Large intestine (tissue), 3 donors: Measurements from ENCODE around the gene SGCG. TPM values are rescaled to one million over a fixed set of nuclear protein-coding genes. Genes with fewer than 3 reads are reported as not detected.

Experiments
- DNase-seq, 2 donors: peaks; one replicate each; pipeline versions ENCODE4 v3.0.0 to v3.0.0-alpha.2; 2013
- H3K27ac ChIP-seq: one replicate; pipeline ENCODE4 v1.5.1; 2013; ENCODE audit warnings: low read length
- H3K27me3 ChIP-seq: 2 replicates; pipeline ENCODE4 v1.6.1; 2013; ENCODE audit warnings: low read length; ENCODE audit not compliant: control insufficient read depth, insufficient read depth
- H3K36me3 ChIP-seq: 2 replicates; pipeline ENCODE4 v1.6.1; 2013; ENCODE audit warnings: low read length; ENCODE audit not compliant: control insufficient read depth, insufficient read depth
- H3K4me1 ChIP-seq: one replicate; pipeline ENCODE4 v1.6.1; 2013; ENCODE audit warnings: low read length; ENCODE audit not compliant: control insufficient read depth, insufficient read depth
- H3K4me3 ChIP-seq: one replicate; pipeline ENCODE4 v1.5.1; 2013; ENCODE audit warnings: low read length
- H3K9me3 ChIP-seq: one replicate; pipeline ENCODE4 v1.6.1; 2013; ENCODE audit warnings: mild to moderate bottlenecking, low read depth, low read length, moderate library complexity; ENCODE audit not compliant: control insufficient read depth
- WGBS: methylation state at CpG from one replicate; pipeline ENCODE4 v1.1.5; 2013; ENCODE audit warnings: low lambda C conversion rate; ENCODE audit not compliant: insufficient coverage; 5-methylcytosine and 5-hydroxymethylcytosine counted together
- polyA plus RNA-seq: library from polyadenylated mRNA; unstranded; fragments of 120-200 nt; gene quantifications from one replicate; pipeline ENCODE4 v1.2.1, GENCODE V29; 2013

SGCG gene
- polyA plus RNA-seq, 1 donor: 0.79 TPM

- no peak overlapping the region for H3K27ac ChIP-seq
- WGBS: no CpG with 5 or more reads among the region's 25 CpGs
- H3K9me3 ChIP-seq: no peaks in the 10 kb centered on the region
- H3K4me1 ChIP-seq: no peaks in the 10 kb centered on the region
- H3K36me3 ChIP-seq: no peaks in the 10 kb centered on the region
- peak in 1 of 2 donors; percentile 32 for DNase-seq
- H3K27me3 ChIP-seq: peaks cover 27% of the 10 kb centered on the region
- H3K4me3 ChIP-seq: peak overlapping the region; percentile 0
Observed at GRCh38 chr13:23159205-23159759, 21.5 kb upstream of the SGCG start.

DNA sequence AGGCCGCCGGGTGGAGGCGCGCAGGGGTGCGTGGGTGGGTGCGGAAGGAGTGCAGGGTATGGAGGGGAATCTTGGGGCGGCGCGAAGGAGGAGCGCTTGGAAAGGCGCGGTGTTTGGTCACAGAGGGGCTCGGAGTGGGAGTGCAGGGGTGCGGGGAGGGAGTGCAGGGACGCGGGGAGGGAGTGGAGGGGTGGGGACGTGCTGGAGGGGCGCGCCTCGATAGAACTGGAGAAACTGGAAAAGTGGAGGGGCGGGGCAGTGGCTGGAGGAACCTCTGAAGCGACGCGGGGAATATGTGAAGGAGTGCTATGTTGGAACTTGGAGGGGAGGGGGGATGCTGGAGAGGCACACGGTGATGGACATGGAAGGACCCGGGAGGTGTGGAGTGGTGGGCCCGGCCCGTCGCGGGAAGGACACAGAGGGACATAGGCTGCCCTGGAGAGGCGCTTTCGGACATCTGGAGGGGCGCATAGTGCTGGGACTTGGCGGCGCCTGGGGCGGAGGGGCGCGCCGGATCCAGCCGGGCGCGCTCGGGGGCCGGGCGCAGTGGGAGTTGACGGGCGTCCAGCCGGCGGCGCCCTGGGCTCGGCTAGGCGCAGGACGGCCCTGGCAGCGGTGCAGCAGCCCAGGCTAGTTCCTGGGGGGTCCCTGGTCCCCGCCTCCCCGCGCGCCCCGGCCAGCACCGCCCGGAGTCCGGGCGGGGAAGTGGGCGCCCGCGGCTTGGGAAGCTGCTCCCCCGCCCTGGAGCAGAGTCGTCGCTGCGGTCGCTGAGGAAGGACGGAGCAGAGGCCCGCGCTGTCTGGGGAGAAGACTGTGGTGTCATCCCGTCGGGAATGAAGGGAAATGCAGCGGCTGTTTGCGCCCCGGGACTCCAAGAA lies 20.8 kb upstream of the SGCG start:
- Histone ChIP-seq H3K4me3 (peak overlapping the region; percentile 0), H3K27me3 (peaks cover 27% of the 10 kb centered on the region), H3K4me1 (no peaks in the 10 kb centered on the region), H3K27ac (no peak overlapping the region), H3K36me3 (no peaks in the 10 kb centered on the region), H3K9me3 (no peaks in the 10 kb centered on the region)
- WGBS: no CpG with 5 or more reads among the region's 79 CpGs
- peak in 1 of 2 donors; percentile 20 for DNase-seq

DNA sequence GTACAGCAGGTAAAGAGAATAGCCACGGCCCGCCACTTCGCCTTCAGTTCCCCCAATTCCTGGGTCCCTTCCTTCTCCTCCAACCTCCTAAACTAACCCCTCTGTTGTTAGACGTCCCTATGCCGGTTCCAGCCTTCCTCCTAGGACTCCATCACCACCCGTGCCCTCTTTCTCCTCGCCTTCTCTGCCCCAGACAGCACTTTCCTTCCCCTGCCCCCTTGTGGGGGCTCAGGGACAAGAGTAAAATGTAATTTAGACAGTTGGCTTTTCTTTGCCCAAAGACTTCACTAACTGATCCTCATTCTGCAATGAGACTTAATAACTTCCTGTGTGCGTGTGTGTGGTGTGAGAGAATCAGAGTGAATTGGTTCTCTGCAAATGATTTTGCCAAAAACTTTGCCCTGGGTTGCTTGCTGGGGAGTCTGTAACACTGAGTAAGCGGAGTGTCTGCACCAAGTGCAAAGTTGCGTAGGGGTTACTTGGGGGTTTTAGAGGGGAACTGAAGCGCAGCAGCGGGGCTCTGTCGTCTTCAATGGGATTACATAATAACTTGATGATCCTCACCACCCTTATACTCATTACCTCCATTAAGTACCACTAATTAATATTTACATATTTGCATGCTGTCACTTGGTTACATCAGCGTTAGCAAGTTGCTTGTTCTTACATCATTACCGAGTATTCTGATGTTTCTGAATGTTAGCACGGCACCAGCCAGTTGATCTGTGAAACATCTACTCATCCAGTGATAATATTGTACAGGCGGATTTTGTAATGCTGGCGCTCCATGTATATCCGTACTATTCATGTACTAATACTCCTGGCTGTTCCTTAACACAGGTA lies 19.9 kb upstream of the SGCG start:
- no peaks in the 10 kb centered on the region for H3K36me3 ChIP-seq
- H3K27ac ChIP-seq: no peak overlapping the region
- no peaks in the 10 kb centered on the region for H3K9me3 ChIP-seq
- whole genome bisulfite sequencing: no CpG with 5 or more reads among the region's 19 CpGs
- DNase-seq: no peak
- H3K4me1 ChIP-seq: no peaks in the 10 kb centered on the region
- H3K27me3 ChIP-seq: peaks cover 27% of the 10 kb centered on the region
- no peak overlapping the region for H3K4me3 ChIP-seq

DNA sequence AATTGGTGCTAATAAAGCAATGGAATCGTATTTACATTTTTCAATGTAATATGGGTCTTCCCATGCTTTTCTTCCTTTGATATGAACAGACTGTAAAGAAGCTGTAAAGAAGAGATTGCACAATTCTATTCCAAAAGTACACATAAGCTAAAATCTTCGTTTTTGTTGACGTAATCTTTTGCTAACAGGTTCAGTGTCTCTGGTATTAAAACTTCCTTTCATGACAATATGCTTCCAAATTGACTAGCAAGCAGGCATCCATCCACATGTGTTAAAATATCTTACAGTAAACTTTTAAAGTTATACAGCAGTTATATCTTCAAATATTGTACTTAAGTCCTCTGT lies 19.3 kb upstream of the SGCG start:
- no peak for DNase-seq
- no peak overlapping the region for H3K27ac ChIP-seq
- H3K27me3 ChIP-seq: peaks cover 27% of the 10 kb centered on the region
- H3K4me3 ChIP-seq: no peak overlapping the region
- H3K4me1 ChIP-seq: no peaks in the 10 kb centered on the region
- no peaks in the 10 kb centered on the region for H3K9me3 ChIP-seq
- H3K36me3 ChIP-seq: no peaks in the 10 kb centered on the region
- 80% methylated on average over 1 of the region's 3 CpGs for WGBS

GRCh38 chr13:23175920-23176319 lies 4.9 kb upstream of the SGCG start:
- no CpG with 5 or more reads among the region's 1 CpG for WGBS

GRCh38 chr13:23182142-23182541 lies 1.4 kb downstream of the SGCG start:
- Histone ChIP-seq H3K27me3 (no peaks in the 10 kb centered on the region), H3K4me1 (no peaks in the 10 kb centered on the region), H3K27ac (no peak overlapping the region), H3K9me3 (no peaks in the 10 kb centered on the region), H3K4me3 (no peak overlapping the region), H3K36me3 (no peaks in the 10 kb centered on the region)
- no CpG with 5 or more reads among the region's 2 CpGs for WGBS
- DNase-seq: no peak

More at GRCh38 chr13:23175920-23176319, 4.9 kb upstream of the SGCG start:
- Histone ChIP-seq H3K4me1 (no peaks in the 10 kb centered on the region), H3K27ac (no peak overlapping the region), H3K9me3 (no peaks in the 10 kb centered on the region), H3K36me3 (no peaks in the 10 kb centered on the region), H3K27me3 (no peaks in the 10 kb centered on the region), H3K4me3 (no peak overlapping the region)
- DNase-seq: no peak

DNA sequence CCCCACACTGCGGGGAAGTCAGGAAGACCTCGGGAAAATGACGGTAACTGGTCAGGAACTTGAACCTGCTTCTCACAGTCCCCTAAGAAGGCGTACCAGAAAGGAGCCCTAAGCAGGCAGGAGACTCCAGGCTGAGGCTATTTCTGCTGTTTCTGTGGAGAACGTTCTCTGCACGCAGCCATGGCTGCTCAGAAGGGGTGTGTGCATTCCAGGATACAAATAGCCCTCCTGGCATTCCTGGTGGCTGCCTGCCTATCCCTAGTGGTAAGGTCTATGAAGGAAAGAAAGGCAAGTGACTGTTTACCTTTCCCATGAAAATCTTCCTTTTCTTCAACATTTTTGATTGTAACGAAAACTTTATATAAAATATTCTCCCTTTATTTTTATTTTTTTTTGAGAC lies 2.5 kb downstream of the SGCG start:
- DNase-seq: no peak
- H3K4me3 ChIP-seq: no peak overlapping the region
- no peak overlapping the region for H3K27ac ChIP-seq
- no peaks in the 10 kb centered on the region for H3K36me3 ChIP-seq
- no peaks in the 10 kb centered on the region for H3K4me1 ChIP-seq
- no peaks in the 10 kb centered on the region for H3K9me3 ChIP-seq
- no peaks in the 10 kb centered on the region for H3K27me3 ChIP-seq
- WGBS: 83% methylated on average over 1 of the region's 7 CpGs

- H3K27ac ChIP-seq: no peak overlapping the region
- no CpG with 5 or more reads among the region's 9 CpGs for WGBS
- H3K9me3 ChIP-seq: no peaks in the 10 kb centered on the region
- H3K4me3 ChIP-seq: no peak overlapping the region
- H3K4me1 ChIP-seq: no peaks in the 10 kb centered on the region
- H3K27me3 ChIP-seq: no peaks in the 10 kb centered on the region
- DNase-seq: no peak
- H3K36me3 ChIP-seq: no peaks in the 10 kb centered on the region
Observed at GRCh38 chr13:23185542-23185941, 4.8 kb downstream of the SGCG start.

DNA sequence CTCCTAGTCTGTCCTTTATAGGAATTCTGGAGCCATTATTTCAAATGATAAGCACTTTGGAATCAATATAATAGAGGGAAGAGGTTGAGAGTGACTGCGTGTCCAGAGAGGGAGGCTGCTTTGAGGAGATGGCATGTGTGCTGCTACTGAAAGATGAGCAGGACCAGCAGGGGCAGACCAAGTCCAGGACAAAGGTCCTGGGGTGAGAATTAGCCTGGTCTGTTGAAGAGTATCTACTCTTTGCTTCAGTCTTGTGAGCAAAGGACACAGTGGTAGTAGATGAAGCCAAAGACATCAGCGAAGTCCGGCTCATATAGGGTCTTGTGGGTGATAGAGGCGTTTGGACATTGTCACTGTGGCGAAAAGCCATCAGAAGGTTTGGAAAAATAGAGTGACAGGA lies 21.1 kb downstream of the SGCG start:
- no peaks in the 10 kb centered on the region for H3K4me1 ChIP-seq
- no peak overlapping the region for H3K4me3 ChIP-seq
- WGBS: no CpG with 5 or more reads among the region's 5 CpGs
- H3K27me3 ChIP-seq: no peaks in the 10 kb centered on the region
- no peak overlapping the region for H3K27ac ChIP-seq
- no peaks in the 10 kb centered on the region for H3K36me3 ChIP-seq
- H3K9me3 ChIP-seq: no peaks in the 10 kb centered on the region
- DNase-seq: no peak

- 80% methylated on average over 2 of the region's 3 CpGs for WGBS
- no peaks in the 10 kb centered on the region for H3K4me1 ChIP-seq
- DNase-seq: no peak
Observed at GRCh38 chr13:23202383-23202782, 21.6 kb downstream of the SGCG start.

More at GRCh38 chr13:23202383-23202782, 21.6 kb downstream of the SGCG start:
- no peaks in the 10 kb centered on the region for H3K27me3 ChIP-seq
- no peak overlapping the region for H3K4me3 ChIP-seq
- H3K27ac ChIP-seq: no peak overlapping the region
- H3K36me3 ChIP-seq: no peaks in the 10 kb centered on the region
- no peaks in the 10 kb centered on the region for H3K9me3 ChIP-seq
